Loucy (cell line): ENCODE measurements around the gene GNAI3.

Experiments
- EZH2phosphoT487 ChIP-seq: fragments of 200-600 bp; IDR thresholded peaks from 2 replicates; pipeline ENCODE4 v1.6.1; 2018; ENCODE audit warnings: antibody characterized with exemption, mild to moderate bottlenecking, moderate library complexity, borderline replicate concordance
- TF ChIP-seq, protein P1 (sequence below): fragments of 200-600 bp; sonication (generic); conservative IDR thresholded peaks from 2 replicates; pipeline ENCODE4 v1.5.1; 2014; ENCODE audit warnings: mild to moderate bottlenecking, antibody characterized with exemption, low read length

DNA sequence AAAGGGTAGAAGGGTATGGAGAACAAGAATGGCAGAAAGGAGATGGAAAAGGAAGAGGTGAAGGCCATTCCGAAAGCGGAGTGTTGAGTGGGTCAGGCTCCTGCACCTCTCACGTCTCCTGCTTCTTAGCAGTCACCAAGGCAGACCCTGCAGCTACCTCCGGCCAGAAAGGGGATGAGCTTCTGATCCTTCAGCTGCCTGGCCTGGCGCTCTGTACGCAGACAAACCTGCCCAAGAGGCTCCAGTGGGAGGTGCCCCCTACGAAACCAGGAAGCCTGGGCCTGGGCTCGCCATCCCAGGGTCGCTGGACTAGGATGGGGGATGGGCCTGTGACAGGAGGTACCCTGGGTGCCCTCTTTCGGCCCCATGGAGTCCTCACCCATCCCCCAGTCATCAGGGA, 5.8 kb upstream of the GNAI3 start:
- TF ChIP-seq, protein P1, sequence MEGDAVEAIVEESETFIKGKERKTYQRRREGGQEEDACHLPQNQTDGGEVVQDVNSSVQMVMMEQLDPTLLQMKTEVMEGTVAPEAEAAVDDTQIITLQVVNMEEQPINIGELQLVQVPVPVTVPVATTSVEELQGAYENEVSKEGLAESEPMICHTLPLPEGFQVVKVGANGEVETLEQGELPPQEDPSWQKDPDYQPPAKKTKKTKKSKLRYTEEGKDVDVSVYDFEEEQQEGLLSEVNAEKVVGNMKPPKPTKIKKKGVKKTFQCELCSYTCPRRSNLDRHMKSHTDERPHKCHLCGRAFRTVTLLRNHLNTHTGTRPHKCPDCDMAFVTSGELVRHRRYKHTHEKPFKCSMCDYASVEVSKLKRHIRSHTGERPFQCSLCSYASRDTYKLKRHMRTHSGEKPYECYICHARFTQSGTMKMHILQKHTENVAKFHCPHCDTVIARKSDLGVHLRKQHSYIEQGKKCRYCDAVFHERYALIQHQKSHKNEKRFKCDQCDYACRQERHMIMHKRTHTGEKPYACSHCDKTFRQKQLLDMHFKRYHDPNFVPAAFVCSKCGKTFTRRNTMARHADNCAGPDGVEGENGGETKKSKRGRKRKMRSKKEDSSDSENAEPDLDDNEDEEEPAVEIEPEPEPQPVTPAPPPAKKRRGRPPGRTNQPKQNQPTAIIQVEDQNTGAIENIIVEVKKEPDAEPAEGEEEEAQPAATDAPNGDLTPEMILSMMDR: no peak
- no peak for TF ChIP-seq EZH2phosphoT487
